Gastrocnemius medialis (tissue), 4 donors: ENCODE data around the gene HNRNPA2B1. TPM values are rescaled to one million over a fixed set of nuclear protein-coding genes. Genes with fewer than 3 reads are reported as not detected.

ENCODE experiments used
- ATAC-seq, 2 donors: fragments of 150-250 bp; one replicate each; pipeline ENCODE4 v1.9.1; 2016
- DNase-seq, 2 donors: peaks; one replicate each; pipeline ENCODE4 v3.0.0-alpha.2; 2019
- H3K27ac ChIP-seq, 4 donors: fragments of 200-600 bp; sonication (generic); 1 replicate in 1 of 4; 2 replicates in 3 of 4; pipeline ENCODE4 v1.5.1; 2016 to 2018; ENCODE audit warnings: mild to moderate bottlenecking in 2 of 4, moderate library complexity in 1 of 4
- H3K27me3 ChIP-seq, 3 donors: fragments of 200-600 bp; sonication (generic) in 2 of 3; 1 replicate in 1 of 3; 2 replicates in 2 of 3; pipeline versions ENCODE4 v1.5.1 to v1.6.0; 2016 to 2019; ENCODE audit warnings: mild to moderate bottlenecking in 1 of 3, moderate library complexity in 1 of 3
- H3K36me3 ChIP-seq, 2 donors: fragments of 200-600 bp; sonication (generic) in 1 of 2; one replicate each; pipeline ENCODE4 v1.5.1; 2017 to 2018
- H3K4me1 ChIP-seq, 2 donors: fragments of 200-600 bp; sonication (generic) in 1 of 2; one replicate each; pipeline ENCODE4 v1.5.1; 2016 to 2017; ENCODE audit warnings: mild to moderate bottlenecking in 2 of 2
- H3K4me3 ChIP-seq, 4 donors: fragments of 200-600 bp; sonication (generic) in 3 of 4; 1 replicate in 1 of 4; 2 replicates in 3 of 4; pipeline ENCODE4 v1.5.1; 2016 to 2019; ENCODE audit warnings: mild to moderate bottlenecking in 2 of 4
- H3K9me3 ChIP-seq, 3 donors: fragments of 200-600 bp; sonication (generic) in 2 of 3; 1 replicate in 1 of 3; 2 replicates in 2 of 3; pipeline ENCODE4 v1.5.1; 2016 to 2019
- POLR2A ChIP-seq, 2 donors: fragments of 450-650 bp; IDR thresholded peaks; one replicate each; pipeline ENCODE4 v1.6.1; 2017; ENCODE audit warnings: antibody characterized with exemption in 2 of 2, mild to moderate bottlenecking in 2 of 2, moderate library complexity in 2 of 2
- in situ Hi-C, 4 donors: fragments of 200-750 bp; cut with MboI; loops; one replicate each; pipeline versions ENCODE4 v1.15.0 to v1.8.0; 2017; ENCODE audit warnings: low sequenced_read_pairs in 4 of 4
- intact Hi-C: fragments of 100-400 bp; cut with DNase I; formaldehyde crosslinking; loops from one replicate; pipeline ENCODE4 v1.15.1; 2023; ENCODE audit warnings: low total_unique reads
- total RNA-seq, 4 donors: library from RNA; depleted of rRNA; stranded (reverse); fragments of >200 nt; gene quantifications; one replicate each; pipeline versions ENCODE4 v1.1.0 to v1.2.3, GENCODE V29; 2016
- TF ChIP-seq, protein P1 (sequence below), 5 experiments: fragments of 450-650 bp in 3 of 5; fragments of 200-600 bp in 2 of 5; sonication (generic) in 2 of 5; IDR thresholded peaks in 4 of 5; conservative IDR thresholded peaks in 1 of 5; 1 replicate in 4 of 5; 2 replicates in 1 of 5; pipeline ENCODE4 v1.5.1; 2016 to 2019; ENCODE audit warnings: antibody characterized with exemption in 5 of 5, mild to moderate bottlenecking in 3 of 5, moderate library complexity in 3 of 5

HNRNPA2B1 gene
- total RNA-seq, 4 donors from 2014 or later = 155 to 242 (median 166) TPM

DNA sequence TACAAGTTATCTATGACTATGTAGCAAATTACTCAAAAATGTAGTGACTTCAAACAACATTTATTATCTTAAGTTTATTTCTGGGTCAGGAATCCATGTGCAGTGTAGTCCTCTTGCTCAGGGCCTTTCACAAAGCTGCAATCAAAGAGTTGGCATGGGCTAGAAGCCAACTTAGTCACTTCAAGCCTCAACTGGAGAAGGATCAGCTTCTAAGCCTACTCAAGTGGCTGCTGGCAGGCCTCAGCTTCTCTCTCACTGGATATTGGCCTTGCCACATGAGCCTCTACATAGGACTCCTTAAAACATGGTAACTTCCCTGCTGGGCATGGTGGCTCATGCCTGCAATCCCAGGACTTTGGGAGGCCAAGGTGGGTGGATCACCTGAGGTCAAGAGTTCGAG is 53.5 kb downstream of the HNRNPA2B1 start:
- Histone ChIP-seq H3K27me3 (peaks cover 5 to 21% (median 6%) of the 10 kb centered on the region in 3 donors), H3K4me3 (no peak overlapping the region), H3K4me1 (peaks cover 0 to 3% of the 10 kb centered on the region in 2 donors), H3K27ac (no peak overlapping the region), H3K36me3 (no peaks in the 10 kb centered on the region), H3K9me3 (no peaks in the 10 kb centered on the region)
- ATAC-seq (no peak), DNase-seq (no peak)
- in situ Hi-C loops = no loop called here
- TF ChIP-seq POLR2A (IDR thresholded peaks at IDR 0.05) = no peak
- TF ChIP-seq, protein P1, sequence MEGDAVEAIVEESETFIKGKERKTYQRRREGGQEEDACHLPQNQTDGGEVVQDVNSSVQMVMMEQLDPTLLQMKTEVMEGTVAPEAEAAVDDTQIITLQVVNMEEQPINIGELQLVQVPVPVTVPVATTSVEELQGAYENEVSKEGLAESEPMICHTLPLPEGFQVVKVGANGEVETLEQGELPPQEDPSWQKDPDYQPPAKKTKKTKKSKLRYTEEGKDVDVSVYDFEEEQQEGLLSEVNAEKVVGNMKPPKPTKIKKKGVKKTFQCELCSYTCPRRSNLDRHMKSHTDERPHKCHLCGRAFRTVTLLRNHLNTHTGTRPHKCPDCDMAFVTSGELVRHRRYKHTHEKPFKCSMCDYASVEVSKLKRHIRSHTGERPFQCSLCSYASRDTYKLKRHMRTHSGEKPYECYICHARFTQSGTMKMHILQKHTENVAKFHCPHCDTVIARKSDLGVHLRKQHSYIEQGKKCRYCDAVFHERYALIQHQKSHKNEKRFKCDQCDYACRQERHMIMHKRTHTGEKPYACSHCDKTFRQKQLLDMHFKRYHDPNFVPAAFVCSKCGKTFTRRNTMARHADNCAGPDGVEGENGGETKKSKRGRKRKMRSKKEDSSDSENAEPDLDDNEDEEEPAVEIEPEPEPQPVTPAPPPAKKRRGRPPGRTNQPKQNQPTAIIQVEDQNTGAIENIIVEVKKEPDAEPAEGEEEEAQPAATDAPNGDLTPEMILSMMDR (IDR thresholded peaks at IDR 0.05 in 4 of 5, conservative IDR thresholded peaks at IDR 0.05 in 1 of 5) = no peak
- intact Hi-C loops = no loop called here

DNA sequence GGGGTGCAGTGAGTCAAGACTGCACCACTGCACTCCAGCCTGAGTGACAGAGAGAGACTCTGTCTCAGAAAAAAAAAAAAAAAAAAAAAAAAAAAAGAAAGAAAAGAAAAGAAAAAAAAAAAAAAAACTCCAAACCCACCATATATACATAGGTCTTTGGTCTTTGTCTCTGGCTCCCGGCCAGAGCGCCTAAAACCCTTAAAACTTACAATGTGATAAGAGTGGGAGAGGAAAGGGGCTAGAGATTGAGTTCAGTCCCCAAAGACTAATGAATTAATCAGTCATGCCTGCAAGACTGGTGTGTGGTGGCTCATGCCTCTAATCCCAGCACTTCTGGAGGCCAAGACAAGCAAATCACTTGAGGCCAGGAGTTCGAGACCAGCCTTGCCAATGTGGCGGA is 55.3 kb downstream of the HNRNPA2B1 start:
- DNase-seq = no peak
- in situ Hi-C loops = no loop called here
- Histone ChIP-seq H3K4me1 (no peaks in the 10 kb centered on the region), H3K27ac (no peak overlapping the region), H3K27me3 (peaks cover 0 to 6% (median 0%) of the 10 kb centered on the region in 3 donors), H3K4me3 (no peak overlapping the region), H3K9me3 (no peaks in the 10 kb centered on the region), H3K36me3 (no peaks in the 10 kb centered on the region)
- no peak for TF ChIP-seq POLR2A (IDR thresholded peaks at IDR 0.05)
- TF ChIP-seq, protein P1 (IDR thresholded peaks at IDR 0.05 in 4 of 5, conservative IDR thresholded peaks at IDR 0.05 in 1 of 5) = no peak
- ATAC-seq = no peak
- intact Hi-C loops = no loop called here

DNA sequence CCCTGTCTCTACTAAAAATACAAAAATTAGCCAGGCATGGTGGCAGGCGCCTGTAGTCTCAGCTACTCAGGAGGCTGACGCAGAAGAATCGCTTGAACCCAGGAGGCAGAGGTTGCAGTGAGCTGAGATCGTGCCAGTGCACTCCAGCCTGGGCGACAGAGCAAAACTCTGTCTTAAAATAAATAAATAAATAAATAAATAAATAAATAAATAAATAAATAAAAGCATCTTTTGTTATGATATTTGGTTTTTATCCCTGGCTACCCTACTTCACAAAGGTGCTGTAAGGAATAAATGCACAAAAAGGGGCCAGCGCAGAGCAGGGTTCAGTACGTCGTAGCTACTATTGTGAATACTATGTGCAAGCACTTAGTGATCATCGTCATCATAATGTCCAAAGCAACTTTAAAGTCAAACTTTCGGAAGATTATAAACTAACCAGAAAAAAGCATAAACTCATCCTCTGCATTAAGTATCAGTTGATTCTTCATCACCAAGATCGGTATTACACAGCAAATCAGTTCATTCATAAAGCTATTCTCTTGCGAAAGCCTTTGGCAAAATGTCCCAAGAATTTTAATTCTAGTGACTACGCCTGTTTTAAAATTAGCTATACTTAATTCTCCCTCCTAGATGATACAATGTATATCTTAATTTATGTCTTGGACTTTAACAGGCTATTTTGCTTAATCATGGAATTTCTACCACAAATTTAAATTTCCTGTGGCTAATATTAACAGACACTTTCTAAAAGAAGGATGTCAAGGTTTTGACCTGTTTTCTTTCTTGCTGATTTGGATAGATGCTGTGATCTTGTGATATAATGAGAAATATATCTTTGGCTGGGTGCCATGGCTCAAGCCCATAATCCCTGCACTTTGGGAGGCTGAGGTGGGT is 56.1 kb downstream of the HNRNPA2B1 start:
- ATAC-seq = no peak

GRCh38 chr7:26143298-26144048 is 57.1 kb downstream of the HNRNPA2B1 start:
- TF ChIP-seq, protein P1 (IDR thresholded peaks at IDR 0.05 in 4 of 5, conservative IDR thresholded peaks at IDR 0.05 in 1 of 5) = no peak
- no peak for TF ChIP-seq POLR2A (IDR thresholded peaks at IDR 0.05)
- Histone ChIP-seq H3K36me3 (no peaks in the 10 kb centered on the region), H3K27ac (no peak overlapping the region), H3K27me3 (no peaks in the 10 kb centered on the region), H3K9me3 (no peaks in the 10 kb centered on the region), H3K4me3 (no peak overlapping the region), H3K4me1 (no peaks in the 10 kb centered on the region)
- no peak for ATAC-seq
- intact Hi-C loops = no loop called here
- in situ Hi-C loops = no loop called here
- DNase-seq = no peak

More for the DNA sequence above, 56.1 kb downstream of the HNRNPA2B1 start:
- no peaks in the 10 kb centered on the region for H3K36me3 ChIP-seq
- H3K4me1 ChIP-seq = no peaks in the 10 kb centered on the region
- H3K9me3 ChIP-seq = no peaks in the 10 kb centered on the region
- TF ChIP-seq POLR2A (IDR thresholded peaks at IDR 0.05) = no peak
- TF ChIP-seq, protein P1 (IDR thresholded peaks at IDR 0.05 in 4 of 5, conservative IDR thresholded peaks at IDR 0.05 in 1 of 5) = no peak
- H3K4me3 ChIP-seq = no peak overlapping the region
- no peak overlapping the region for H3K27ac ChIP-seq
- H3K27me3 ChIP-seq = peaks cover 0 to 2% (median 0%) of the 10 kb centered on the region in 3 donors
- DNase-seq = no peak
- in situ Hi-C loops (no loop called here), intact Hi-C loops (no loop called here)
